Hematopoietic multipotent progenitor cell treated with erythropoietin and hydrocortisone succinate and interleukin-3 and kit ligand, for 17 days (in vitro differentiated cells): ENCODE data around the gene ERG28.

Experiments
- DNase-seq: peaks from one replicate; pipeline ENCODE4 v3.0.0-alpha.2; 2015; ENCODE audit warnings: low spot score

ERG28 gene

DNA sequence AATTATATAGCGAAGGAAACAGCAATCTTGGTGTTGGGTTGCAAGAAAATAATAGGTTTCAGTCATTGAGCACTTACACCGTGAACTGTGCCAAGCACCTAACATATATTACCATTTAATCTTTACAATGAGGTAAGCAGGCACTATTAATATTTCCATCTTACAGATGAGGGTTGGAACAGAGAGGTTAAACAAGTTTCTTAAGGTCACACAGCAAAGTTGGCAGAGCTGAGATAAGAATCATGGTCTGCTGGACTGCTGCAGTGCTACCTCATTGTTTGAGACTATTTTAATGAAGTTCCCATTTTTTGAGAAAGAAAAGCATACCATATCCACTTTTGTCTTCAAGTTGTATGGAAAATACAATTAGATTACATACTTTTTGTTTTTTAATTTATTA, 1.7 kb downstream of the ERG28 start:
- DNase-seq = no peak

DNA sequence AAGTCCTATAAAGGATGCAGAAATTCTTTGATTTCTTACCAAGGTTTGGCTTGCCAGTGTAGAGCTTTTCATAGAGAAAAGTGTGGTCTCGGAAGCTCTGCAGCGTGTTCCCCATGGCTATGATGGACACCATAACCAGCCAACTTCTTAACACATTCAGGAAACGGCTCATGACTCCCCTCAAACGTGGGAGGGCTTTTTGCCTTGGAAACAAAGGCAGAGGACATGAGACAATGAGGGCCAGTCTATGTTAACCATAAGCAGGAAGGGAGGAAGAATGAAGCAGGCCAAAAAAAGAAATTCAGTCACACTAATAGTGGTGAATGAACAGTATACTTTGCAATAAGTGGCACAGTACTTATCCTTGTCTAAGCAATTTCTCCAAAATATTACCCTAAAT, 3.3 kb downstream of the ERG28 start:
- DNase-seq = no peak

DNA sequence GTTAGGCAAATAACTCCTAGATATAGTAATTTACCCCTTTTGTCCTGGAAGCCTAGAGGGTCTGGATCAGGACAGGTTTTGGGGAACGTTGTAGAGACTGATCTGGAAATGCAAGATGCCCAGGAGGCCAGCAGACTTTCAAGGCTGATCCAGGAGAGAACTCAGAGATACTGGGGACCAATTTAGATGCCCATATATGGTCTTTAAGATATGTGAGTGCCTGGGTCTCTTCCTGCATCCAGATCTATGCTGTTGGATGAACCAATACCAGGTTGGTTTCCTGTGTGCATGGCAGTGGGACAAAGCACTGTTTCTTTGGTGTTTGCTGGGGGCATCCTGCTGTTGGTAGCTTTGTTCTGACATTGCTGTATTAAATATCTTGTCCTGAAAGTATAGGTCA, 5.4 kb downstream of the ERG28 start:
- DNase-seq = no peak

DNA sequence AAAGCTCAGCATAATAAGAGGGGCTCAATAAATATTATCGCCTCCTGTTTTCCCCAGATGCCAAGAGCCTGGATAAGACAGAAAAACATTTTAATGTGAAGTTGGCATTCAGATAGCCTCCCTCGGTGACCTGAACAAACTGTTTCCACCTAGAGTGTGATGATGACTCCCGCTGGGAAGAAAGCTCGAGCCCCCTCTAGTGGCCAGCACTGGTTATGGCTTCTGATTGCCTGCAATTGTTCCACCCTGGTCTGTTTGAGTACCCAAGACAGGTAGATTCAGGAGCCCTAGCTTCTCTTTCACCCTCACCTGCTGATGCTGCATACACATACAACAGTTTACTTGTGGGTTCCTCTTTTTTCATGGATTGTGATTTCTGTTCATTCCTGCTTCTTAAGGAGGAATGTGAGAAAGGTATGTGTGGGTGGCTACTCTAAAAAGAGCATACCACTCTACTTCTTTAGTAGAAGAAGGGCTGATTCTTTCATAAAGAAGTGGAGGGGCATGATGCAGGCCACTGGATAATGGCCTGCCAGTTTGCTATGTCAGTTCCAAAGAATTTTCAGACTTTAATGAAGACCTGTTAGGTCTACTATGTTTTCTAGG, 6.4 kb downstream of the ERG28 start:
- DNase-seq = peak; percentile 83

DNA sequence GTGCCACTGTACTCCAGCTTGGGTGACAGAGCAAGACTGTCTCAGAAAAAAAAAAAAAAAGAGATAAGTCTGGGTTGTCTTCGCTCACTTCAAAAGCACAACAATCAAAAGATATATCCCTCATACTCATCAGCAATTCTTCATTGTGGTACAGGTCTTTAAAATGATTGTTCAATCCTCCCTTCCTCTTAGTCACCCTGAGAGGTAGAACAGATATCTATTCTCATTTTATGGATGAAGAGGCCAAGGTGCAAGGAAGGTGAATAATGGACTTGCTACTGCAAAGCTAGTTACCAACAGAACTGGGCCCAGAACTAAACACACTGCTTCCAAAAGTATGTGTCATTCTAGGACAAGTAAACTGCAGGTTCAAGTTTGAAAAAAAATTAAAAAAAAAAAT, 7.1 kb downstream of the ERG28 start:
- no peak for DNase-seq

DNA sequence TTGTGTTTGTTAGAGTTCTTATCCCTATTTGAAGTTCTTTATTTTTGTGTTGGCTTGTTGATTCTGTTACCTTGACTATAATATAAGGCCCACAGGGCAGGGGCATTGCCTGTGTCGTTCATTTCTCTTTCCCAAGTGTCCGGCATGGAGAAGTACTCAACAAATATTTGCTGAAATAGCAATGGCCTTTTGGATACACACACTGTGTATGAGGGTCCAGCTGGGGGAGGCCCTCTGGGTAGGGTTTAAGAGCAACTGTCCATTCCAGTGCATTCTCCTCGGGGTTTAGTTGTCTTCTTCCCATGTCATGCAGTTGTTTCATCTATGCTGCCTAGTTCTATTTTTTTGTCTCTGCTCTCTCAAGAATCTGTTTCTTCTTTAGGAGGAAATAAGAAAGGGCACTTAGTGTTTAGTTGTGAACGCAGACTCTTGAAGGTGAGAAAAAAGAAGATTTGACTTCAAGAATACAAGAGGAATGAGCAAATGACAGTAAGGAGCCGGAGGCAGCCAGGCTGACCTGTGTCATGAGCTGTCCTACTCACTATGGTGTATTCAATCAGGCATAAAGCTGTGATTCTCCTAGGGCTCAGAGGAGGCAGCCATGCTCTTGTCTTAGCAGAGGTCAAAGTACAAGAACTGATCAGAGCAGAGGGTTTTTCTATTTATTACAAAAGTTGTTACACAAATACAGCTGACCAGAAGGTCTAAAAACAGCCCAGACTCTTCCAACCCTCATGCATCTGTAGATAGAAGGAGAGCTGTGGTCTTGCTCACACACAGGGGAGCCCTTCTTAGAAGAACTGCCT, 10.2 kb downstream of the ERG28 start:
- DNase-seq = no peak

DNA sequence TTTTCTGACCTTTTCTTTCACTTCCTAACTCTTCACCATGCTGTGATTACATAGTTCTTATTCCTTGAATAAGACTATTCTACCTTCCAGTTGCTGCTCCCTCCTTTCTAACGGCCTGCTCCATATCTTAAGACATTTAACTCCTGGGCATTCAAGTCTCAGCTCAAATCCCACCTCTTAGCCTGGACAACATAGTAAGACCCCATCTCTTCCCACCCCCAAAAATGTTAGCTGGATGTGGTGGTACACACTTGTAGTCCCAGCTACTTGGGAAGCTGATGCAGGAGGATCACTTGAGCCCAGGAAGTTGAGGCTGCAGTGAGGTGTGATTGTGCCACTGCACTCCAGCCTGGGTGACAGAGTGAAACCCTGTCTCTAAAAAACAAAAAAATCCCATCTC, 10.9 kb downstream of the ERG28 start:
- DNase-seq = no peak

DNA sequence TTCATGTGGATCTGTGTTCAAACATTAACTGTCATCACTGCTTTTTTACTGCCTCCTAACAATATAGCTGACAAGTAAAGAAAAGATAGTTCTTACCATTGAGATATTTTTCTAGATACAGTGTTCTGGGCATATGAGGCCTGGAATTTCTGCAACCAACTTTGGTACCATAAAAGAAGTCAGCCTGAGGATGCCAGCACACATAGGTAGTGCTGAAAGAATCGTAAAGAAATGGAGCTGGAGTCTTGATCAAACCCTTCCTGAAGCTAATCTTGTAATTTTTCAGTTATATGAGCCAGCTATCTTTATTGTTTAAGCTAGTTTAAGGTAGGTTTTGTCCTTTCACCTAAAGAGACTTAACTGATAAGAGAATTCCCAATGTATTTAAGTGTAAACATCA, 11.3 kb downstream of the ERG28 start:
- DNase-seq = no peak

DNA sequence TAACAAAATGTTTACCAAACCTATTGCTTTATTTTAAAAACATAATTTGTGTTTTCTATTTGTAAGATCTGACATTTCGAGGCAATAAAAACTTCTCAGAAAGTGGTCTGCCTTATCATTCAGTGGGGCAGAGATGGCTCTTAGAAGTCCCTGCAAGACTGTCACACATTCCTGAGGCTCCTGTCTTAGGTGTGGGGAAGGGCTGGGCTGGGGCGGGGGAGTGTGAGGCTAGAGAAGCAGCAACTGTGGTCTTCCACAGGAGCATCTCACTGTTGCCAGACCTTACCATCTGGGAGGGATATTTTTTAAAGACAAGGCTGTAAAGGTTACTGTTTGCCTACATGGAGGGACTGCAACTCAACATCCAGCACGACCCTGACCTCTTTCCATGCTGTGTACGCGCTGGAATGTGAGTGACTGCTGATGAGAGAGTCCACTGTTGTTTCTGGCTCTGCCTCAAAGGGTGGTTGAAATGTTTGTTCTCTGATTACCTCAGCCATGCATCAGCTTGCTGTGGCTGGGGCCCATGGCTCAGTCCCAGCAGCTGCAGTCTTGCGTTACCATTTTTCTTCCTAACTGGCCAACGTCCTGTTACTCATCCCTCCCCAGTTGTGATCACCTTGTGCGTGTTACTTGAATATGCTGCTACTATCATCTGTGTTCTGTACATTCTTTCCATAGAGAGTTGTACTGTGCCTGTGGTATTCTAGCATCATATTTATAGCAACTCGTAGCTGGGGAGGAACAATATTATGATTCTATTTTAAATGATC, 12.4 kb downstream of the ERG28 start:
- no peak for DNase-seq

DNA sequence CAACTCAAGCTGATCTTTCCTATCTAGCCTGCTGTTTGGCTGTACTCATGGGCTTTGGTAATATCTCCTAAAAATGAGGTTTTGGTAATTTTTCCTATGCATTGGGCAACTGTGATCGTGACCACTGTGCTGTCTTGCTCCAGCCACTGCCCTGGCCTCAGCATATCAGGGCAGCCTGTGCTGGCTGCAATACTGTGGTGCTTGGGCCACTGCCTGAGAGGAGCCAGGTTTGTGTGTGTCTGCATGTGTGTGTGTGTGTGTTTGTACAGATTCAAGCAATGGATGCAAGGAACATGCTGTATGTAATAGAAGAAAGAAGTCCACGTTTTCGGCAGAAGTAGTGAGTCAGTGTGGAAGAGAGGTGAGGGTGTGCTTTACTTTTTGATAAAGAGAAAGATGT, 13.0 kb downstream of the ERG28 start:
- no peak for DNase-seq

DNA sequence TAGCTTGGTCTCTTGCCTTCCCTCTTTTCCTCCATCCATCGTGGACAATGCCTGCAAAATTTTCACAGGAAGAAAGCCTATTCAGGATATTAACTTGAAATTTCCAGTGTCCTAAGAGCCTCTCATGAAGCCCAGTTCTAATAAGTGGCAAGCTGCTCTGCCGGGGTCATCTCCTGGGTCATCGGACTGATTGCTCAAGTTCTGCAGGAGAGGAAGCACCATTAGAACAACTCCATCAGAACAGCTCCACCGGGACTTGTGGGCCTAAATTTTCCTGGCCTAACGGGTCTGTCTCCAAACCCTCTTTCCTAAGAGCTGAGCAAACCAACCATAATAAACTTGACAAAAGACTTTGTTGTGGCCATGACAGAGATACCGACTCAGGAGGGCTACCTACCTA, 13.9 kb downstream of the ERG28 start:
- DNase-seq = no peak

DNA sequence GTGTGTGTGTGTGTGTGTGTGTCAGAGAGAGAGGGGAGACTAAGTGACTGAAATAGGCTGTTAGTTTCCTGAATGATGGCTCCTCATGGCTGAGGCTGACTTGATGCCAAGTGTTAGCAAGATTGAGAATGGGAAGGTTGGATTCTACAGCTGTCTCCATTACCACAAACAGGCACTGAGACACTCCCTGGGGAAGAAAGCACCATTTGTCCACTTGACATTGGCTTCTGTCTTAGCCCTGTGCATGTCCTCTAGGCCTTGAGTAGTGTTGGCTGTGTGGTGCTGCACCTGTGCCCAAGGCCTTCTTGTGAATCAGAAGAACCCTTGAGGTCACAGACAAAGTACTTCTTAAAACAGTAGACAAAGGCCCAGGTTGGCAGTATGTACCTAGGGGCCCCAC, 15.6 kb downstream of the ERG28 start:
- DNase-seq = no peak

DNA sequence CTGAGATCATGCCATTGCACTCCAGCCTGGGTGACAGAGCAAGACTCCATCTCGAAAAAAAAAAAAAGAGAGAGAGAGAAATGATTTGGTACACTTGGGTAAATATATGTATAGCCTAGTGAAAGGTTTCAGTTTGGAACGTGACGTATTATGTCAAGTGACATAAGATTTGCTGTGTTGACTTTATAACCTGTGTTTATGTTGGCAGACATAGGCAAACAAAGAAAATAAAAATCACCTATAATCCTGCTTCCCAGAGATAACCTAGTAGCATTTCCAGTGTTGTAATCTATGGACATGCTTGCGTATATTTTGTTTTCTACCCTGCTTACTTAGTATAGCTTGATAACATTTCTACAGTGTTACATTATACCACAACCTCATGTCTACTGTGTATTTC, 16.7 kb downstream of the ERG28 start:
- no peak for DNase-seq

DNA sequence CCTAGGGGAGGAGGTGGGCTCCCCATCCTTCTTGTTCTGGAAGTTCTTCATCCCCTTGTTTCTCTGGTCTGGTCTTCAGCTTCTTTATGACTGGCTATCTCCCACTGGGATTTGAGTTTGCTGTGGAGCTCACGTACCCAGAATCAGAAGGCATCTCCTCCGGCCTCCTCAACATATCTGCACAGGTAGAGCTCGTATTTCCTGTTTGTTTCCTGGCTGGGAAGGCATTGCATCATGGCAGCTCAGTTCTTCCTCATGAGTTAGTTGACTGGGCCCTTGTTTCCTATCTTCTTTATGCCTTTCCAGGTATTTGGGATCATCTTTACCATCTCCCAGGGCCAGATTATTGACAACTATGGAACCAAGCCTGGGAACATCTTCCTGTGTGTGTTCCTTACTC, 19.8 kb downstream of the ERG28 start:
- no peak for DNase-seq

DNA sequence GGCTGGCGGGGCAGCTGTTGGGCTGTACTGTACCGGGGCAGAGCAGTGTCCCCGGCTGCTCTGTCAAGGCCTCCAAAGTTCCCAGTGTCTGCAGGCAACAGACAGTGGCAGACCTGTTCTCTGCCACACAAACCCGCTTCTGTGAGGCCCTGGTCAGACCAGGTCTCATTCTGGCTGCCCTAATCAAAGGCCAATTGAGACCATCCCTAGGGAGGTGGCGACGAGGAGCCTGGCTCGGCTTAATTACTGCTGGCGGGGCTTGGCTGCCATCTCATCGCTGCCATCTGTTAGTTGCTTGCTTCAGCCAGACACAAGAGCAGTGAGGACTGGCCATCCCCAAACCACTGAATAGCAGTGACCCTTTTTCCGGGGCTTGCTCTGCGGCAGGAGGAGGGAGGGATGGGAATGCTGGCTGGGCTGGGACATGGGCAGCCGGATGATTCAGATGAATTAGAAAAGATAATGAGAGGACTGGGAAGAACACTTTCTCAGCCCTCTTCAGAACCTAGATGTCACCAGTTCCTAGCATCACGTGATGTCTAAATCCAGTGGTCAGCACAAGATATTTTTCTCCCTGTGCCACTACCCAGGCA, 24.5 kb downstream of the ERG28 start:
- no peak for DNase-seq

DNA sequence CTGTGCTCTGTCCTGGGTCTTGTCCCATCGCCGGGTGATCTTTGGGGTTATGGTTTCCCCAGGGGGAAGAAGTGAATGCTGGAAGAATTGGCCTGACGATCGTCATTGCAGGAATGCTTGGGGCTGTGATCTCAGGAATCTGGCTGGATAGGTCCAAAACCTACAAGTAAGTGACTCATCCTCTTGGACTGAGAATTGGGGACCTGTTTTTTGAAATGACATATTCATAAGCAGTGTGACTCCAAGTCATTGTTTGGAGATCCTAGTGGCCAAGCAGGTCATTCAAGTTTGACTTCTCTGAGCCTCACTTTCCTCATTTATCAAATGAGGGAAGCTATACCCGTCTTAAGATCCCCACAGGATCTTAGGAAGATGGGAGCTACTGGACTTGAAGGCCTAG, 25.8 kb downstream of the ERG28 start:
- DNase-seq = no peak

DNA sequence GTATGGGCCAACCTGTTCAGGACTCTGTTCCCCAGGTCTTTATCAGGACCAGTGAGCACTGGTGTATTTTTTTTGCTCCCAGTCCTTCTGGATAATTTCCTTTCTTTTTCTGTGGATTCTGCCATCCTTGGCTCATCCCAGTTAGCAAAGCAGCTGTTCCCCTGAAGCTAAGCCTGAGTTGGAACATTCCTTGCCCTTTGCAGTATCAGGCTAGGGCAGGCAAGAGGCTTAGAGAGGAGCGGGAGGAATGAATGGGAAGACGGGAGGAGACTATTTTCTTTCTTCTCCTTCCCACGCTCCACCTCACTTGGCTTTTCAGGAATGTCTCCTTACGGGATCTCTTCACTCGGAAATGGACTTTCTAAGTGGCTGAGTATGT, 29.2 kb downstream of the ERG28 start:
- no peak for DNase-seq

DNA sequence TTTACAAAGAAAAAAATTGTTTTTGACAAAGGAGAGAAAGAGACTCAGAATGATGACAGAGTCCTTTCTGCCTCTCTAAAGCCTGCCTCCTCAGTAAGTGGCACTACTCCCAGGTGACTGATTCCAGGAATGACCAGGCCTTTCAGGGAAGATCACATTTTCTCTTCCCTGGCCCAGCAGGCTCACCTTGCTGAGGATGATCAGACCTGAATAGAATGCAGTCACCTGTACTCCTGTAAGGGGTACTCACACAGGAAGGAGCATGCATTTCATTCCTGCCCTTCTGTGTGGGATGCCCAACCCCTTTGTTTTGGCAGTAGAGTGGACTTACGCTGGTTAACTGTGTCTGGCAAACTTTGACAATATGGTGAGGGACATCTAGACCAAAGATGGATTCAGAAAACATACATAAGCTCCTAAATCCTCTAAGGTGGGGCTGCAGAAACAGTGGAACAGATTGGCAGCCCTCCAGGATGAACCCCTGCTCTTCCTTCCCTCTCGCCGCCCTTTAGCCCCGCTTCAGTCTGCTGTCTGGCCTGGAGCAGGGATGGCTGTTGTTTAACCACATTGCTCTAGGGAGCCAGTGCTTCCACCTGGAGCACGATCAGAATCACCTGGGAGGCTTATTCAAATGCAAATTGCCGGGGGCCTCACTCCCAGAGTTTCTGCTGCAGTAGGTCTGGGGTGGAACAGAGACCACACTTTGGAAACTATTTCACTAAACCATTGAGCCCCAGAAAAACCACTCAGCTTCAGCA, 29.8 kb downstream of the ERG28 start:
- no peak for DNase-seq

DNA sequence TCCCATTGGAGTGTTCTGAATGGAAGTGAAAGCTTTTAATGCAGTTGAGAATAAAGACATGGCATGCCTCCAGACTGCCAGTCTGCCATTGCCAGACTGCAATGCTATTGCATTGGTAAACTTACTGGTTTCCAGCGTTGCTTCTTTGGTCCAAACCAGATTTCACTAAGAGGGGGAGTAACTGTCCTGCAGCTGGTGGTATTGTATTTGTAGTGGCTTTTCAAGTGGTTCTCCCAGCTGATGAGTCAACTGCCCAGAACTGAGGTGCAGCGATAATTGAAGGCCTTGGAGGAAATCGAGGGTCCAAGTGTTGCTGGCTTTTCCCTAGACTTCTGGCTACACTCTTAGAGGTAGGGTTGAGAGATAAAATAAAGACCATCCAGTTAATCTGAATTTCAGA, 31.9 kb downstream of the ERG28 start:
- no peak for DNase-seq

DNA sequence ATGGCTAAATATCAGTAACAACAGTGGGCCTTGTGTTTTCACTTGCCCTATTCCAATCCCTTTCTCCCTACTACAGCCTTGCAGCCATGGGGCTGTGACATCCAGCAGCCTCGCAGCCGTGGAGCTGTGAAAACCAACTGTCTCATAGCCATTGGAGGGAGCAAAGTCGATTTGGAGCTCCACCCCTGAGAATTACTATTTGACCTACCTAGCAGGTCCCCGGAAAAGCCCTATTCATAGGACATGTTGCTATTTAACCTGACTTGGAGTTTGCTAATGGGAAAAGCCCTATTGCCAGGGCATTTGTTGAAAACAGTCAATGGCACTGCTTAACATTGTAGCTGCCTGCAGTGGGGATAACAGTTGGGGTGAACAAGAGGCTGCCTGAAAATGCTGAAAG, 33.3 kb downstream of the ERG28 start:
- no peak for DNase-seq

DNA sequence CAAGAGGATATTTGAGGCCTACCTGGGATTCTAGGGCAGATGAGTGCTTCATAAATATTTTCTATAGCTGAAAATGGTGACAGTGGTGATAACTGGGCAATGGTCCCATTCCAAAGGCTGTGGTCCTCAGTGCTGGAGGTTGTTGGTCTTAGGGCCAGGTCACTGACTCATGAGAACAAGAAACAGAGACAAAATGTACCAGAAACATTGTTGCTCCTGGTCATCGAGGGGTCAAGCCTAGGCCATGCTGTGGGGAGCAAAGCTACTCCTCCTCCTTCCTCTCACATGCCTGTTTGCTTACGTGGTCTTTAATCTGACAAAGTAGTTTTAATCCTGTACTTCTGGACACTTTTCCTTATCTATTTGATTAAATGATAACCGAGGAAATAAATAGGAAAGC, 33.8 kb downstream of the ERG28 start:
- no peak for DNase-seq

DNA sequence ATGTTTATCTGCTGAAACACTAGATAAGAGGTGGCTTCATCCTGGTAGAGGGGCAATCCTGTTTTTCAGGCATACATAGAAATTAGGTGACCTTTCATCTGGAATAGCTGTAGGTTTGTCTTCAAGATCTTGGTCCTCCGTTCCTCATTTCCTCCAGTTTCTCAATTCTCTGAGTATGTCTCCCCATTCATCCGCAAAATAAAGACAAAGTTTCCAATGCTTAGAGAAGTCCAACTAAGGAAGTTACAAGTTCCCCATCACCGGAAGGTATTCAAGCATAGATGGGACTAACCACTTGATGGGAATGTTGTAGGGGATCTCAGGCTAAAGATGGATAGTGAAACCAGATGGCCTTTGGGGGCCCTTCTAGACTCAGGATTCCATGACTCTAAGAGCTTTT, 34.3 kb downstream of the ERG28 start:
- no peak for DNase-seq
